Measurements from ENCODE around the gene GRB7. TPM values are rescaled to one million over a fixed set of nuclear protein-coding genes. Genes with fewer than 3 reads are reported as not detected.
A peak's percentile ranks its signal among the peaks of the same experiment; 100 is the strongest.
"Not testable (repeated sequence)": the region's sequence is repeated elsewhere in the genome, so short reads cannot be mapped to it uniquely, and the experiment has no call there.

Gene GRB7
- total and polyA plus RNA-seq, 5 donors = 0.39 to 2.7 (median 1.3) TPM

DNA sequence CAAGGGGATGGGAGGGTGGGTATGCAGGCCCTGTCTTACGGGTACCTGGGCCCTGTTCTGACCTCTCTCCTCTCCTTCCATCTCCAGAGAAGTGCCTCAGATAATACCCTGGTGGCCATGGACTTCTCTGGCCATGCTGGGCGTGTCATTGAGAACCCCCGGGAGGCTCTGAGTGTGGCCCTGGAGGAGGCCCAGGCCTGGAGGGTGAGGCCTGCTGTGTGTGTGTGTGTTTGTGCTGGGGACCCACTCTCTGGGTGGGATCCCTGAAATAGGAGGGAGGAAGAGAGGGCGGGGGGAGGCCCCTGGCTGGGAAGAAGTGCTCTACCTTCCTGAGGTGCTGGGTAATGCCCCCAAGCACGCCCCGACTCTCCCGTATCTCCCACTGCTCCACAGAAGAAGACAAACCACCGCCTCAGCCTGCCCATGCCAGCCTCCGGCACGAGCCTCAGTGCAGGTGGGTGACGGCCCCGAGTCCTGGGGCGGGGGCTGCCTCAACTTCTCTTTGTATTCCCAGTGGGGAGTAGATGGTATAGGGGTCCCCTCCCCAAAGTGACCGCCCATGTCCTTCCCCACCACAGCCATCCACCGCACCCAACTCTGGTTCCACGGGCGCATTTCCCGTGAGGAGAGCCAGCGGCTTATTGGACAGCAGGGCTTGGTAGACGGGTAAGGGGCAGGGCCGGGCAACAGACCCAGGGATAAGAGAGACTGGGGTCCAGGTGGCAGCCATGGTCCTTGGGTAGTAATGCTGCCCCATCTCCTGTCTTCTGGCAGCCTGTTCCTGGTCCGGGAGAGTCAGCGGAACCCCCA, 7.8 kb downstream of the GRB7 start:
- WGBS = 93% methylated on average over 23 of the region's 23 CpGs
- intact Hi-C loops (cut with DNase I) = no loop called here
- Histone ChIP-seq H3K4me1 (ENCODE audit: control insufficient read depth, insufficient read depth, low read length) (no peaks in the 10 kb centered on the region), H3K27me3 (ENCODE audit: control insufficient read depth, insufficient read depth) (no peaks in the 10 kb centered on the region), H3K9me3 (ENCODE audit: control insufficient read depth, low read length) (no peaks in the 10 kb centered on the region), H3K4me3 (ENCODE audit: low read length) (no peak overlapping the region), H3K27ac (ENCODE audit: low read length) (no peak overlapping the region)
- ATAC-seq (no peak), DNase-seq (peak in 2 of 3 donors; percentile 3 to 36)

GRCh38 chr17:39746145-39746461, 8.4 kb downstream of the GRB7 start:
- Histone ChIP-seq H3K27me3 (ENCODE audit: control insufficient read depth, insufficient read depth) (no peaks in the 10 kb centered on the region), H3K4me1 (ENCODE audit: control insufficient read depth, insufficient read depth, low read length) (no peaks in the 10 kb centered on the region), H3K4me3 (ENCODE audit: low read length) (no peak overlapping the region), H3K9me3 (ENCODE audit: control insufficient read depth, low read length) (no peaks in the 10 kb centered on the region), H3K27ac (ENCODE audit: low read length) (no peak overlapping the region)
- DNase-seq (no peak), ATAC-seq (no peak)
- 92% methylated on average over 7 of the region's 7 CpGs for WGBS
- intact Hi-C loops (cut with DNase I) = no loop called here

GRCh38 chr17:39747745-39748144, 10.0 kb downstream of the GRB7 start:
- WGBS = 86% methylated on average over 4 of the region's 4 CpGs

GRCh38 chr17:39748444-39749034, 10.8 kb downstream of the GRB7 start:
- H3K27ac ChIP-seq (ENCODE audit: low read length); ATAC-seq; intact Hi-C loops (cut with DNase I); H3K9me3 ChIP-seq (ENCODE audit: control insufficient read depth, low read length); H3K4me3 ChIP-seq (ENCODE audit: low read length); H3K4me1 ChIP-seq (ENCODE audit: control insufficient read depth, insufficient read depth, low read length); H3K27me3 ChIP-seq (ENCODE audit: control insufficient read depth, insufficient read depth); DNase-seq: not testable (repeated sequence)
- WGBS = 92% methylated on average over 8 of the region's 8 CpGs

More at GRCh38 chr17:39747745-39748144, 10.0 kb downstream of the GRB7 start:
- ATAC-seq = no peak
- H3K27me3 ChIP-seq (ENCODE audit: control insufficient read depth, insufficient read depth) = no peaks in the 10 kb centered on the region
- intact Hi-C loops (cut with DNase I) = no loop called here
- no peaks in the 10 kb centered on the region for H3K4me1 ChIP-seq (ENCODE audit: control insufficient read depth, insufficient read depth, low read length)
- no peaks in the 10 kb centered on the region for H3K9me3 ChIP-seq (ENCODE audit: control insufficient read depth, low read length)
- no peak overlapping the region for H3K27ac ChIP-seq (ENCODE audit: low read length)
- no peak overlapping the region for H3K4me3 ChIP-seq (ENCODE audit: low read length)
- no peak for DNase-seq

DNA sequence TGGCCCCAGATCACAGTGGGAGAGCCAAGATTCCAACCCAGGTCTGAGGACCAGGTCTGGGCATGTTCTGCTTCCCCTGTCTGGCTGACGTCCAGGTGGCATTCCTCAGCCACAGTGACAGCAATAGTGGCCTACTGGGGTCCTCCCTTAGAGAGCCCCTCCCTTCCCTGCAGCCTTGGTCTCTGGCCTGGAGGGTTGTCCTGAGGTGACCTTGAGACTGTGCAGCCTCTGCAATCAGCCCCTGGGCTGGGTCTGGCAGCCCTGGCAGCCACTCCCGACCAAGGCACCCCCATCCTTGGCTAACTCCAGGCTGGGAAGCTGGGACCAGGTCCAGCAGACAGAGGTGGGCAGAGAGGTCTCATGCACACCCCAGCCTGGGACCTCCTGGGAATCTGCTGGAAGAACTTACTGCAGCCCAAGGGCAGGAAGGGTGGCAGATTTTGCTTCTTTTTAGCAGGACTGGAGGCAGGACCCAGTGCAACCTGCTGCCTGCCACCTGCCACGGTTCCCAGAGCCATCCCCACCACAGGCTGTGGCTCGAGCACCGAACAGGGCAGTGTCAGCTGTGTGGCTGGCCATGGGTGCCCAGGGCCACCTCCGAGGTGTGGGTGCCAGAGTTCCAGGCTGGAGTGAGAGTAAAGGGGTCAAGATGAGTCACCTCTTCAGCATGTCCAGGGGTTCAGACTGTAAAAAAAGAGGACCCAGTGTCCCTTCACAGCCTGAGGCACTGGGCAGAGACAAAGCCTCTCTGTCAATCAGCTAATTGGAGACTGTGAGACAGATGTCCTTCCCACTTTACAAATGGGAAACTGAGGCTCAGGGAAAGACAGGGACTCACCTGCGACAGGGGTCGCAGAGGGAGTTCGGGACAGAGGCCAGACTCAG, 12.6 kb downstream of the GRB7 start:
- Histone ChIP-seq H3K27ac (ENCODE audit: low read length) (no peak overlapping the region), H3K9me3 (ENCODE audit: control insufficient read depth, low read length) (no peaks in the 10 kb centered on the region), H3K27me3 (ENCODE audit: control insufficient read depth, insufficient read depth) (no peaks in the 10 kb centered on the region), H3K4me1 (ENCODE audit: control insufficient read depth, insufficient read depth, low read length) (no peaks in the 10 kb centered on the region), H3K4me3 (ENCODE audit: low read length) (no peak overlapping the region)
- ATAC-seq (no peak), DNase-seq (no peak)
- WGBS = 61% methylated on average over 9 of the region's 9 CpGs
- intact Hi-C loops (cut with DNase I) = loop anchor here in 3 of 4 donors (5.0 kb wide), 1 partner anchor 128 kb away; no protein-coding TSS in a partner anchor

DNA sequence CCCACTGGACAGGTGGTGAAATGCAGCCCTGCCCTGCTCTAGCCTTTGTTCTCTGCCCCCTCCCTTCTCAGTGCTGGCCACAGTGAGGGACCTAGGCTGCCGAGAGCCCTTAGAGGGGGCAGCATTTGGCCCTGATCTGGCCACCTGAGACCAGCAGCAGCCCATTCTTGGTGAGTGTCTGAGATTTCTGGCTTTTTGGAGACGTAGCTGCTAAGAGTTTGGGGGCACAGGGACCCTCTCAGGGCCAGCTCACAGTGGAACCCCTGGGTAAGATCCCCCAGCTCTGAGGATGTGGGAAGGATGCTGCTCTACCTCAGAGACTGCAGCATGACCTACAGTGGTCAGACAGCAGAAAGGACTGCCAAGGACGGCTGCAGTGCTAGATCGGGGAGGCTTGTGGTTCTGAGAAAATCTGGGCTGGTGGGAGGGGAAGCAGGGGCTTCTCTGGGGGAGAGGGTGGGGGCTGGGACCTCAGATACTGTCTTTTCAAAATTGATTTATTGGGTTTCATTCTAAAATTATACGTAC, 13.3 kb downstream of the GRB7 start:
- intact Hi-C loops (cut with DNase I) = loop anchor here in 3 of 4 donors (5.0 kb wide), 1 partner anchor 129 kb away; no protein-coding TSS in a partner anchor
- no peak overlapping the region for H3K27ac ChIP-seq (ENCODE audit: low read length)
- H3K4me1 ChIP-seq (ENCODE audit: control insufficient read depth, insufficient read depth, low read length) = no peaks in the 10 kb centered on the region
- ATAC-seq (no peak), DNase-seq (no peak)
- no peaks in the 10 kb centered on the region for H3K9me3 ChIP-seq (ENCODE audit: control insufficient read depth, low read length)
- 70% methylated on average over 5 of the region's 5 CpGs for WGBS
- no peaks in the 10 kb centered on the region for H3K27me3 ChIP-seq (ENCODE audit: control insufficient read depth, insufficient read depth)
- H3K4me3 ChIP-seq (ENCODE audit: low read length) = no peak overlapping the region

GRCh38 chr17:39751637-39752036, 13.9 kb downstream of the GRB7 start:
- no peak overlapping the region for H3K27ac ChIP-seq (ENCODE audit: low read length)
- DNase-seq (no peak), ATAC-seq (no peak)
- H3K4me3 ChIP-seq (ENCODE audit: low read length) = no peak overlapping the region
- no peaks in the 10 kb centered on the region for H3K27me3 ChIP-seq (ENCODE audit: control insufficient read depth, insufficient read depth)
- WGBS = 48% methylated on average over 10 of the region's 10 CpGs
- H3K9me3 ChIP-seq (ENCODE audit: control insufficient read depth, low read length) = no peaks in the 10 kb centered on the region
- H3K4me1 ChIP-seq (ENCODE audit: control insufficient read depth, insufficient read depth, low read length) = no peaks in the 10 kb centered on the region
- intact Hi-C loops (cut with DNase I) = loop anchor here in 3 of 4 donors (5.0 kb wide), 1 partner anchor 129 kb away; no protein-coding TSS in a partner anchor

DNA sequence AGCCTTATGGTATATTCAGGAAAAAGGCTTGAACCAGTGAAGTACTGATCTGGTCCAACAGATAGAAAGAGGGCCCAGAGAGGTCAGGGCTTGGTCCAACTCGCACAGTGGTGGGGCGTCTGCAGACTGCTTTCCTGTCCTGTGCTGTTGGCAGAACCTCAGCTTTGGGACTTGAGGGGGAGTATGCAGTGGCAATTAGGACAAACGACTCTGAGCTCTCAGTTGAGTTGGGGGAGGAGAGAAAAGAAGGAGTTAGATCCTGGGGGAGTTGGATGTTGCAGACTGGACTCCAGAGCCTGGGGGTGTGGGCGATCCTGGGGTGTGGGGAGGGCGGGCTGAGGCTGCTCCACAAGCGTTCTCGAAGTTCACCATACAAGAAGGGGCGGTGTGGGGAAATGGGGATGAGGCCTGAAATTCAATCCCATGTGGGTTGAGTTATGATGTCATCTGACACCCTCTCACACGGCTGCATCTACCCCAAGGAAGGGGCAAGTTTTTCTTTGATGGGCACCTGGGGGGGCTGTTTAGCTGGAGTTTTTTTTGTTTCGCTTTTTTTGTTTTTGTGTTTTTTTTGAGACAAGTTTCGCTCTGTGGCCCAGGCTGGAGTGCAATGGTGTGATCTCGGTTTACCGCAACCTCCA, 14.6 kb downstream of the GRB7 start:
- H3K27ac ChIP-seq (ENCODE audit: low read length) = no peak overlapping the region
- H3K4me1 ChIP-seq (ENCODE audit: control insufficient read depth, insufficient read depth, low read length) = no peaks in the 10 kb centered on the region
- DNase-seq = no peak
- no peaks in the 10 kb centered on the region for H3K27me3 ChIP-seq (ENCODE audit: control insufficient read depth, insufficient read depth)
- no peak for ATAC-seq
- H3K4me3 ChIP-seq (ENCODE audit: low read length) = no peak overlapping the region
- intact Hi-C loops (cut with DNase I) = loop anchor here in 3 of 4 donors (5.0 kb wide), 1 partner anchor 130 kb away; no protein-coding TSS in a partner anchor
- H3K9me3 ChIP-seq (ENCODE audit: control insufficient read depth, low read length) = no peaks in the 10 kb centered on the region
- 78% methylated on average over 13 of the region's 13 CpGs for WGBS

DNA sequence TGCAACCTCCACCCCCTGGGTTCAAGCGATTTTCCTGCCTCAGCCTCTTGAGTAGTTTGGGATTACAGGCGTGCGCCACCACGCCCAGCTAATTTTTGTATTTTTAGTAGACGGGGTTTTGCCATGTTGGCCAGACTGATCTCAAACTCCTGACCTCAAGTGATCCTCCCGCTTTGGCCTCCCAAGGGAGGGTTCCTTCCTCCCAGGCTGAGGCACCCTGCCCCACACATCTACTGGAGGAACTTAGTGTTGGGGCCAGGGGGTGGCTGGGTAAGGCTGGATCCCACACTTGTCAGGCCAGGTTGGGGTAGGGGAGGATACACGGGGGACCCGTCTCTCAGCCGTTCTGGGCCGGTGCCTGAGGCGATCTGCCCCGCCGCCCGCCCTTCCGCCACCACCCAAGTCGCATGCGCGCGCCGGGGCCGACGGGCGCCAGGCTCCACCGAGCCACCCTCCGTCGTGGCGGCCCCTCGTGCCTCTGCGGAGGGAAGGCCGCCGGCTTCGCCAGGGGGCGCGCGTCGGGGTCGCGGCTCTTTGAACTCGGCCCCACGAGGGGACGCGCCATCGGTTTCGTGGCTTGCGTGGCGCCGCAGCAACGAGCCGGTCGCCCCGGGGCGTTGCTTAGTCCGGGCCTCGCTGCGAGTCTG, 15.9 kb downstream of the GRB7 start:
- no peaks in the 10 kb centered on the region for H3K9me3 ChIP-seq (ENCODE audit: control insufficient read depth, low read length)
- intact Hi-C loops (cut with DNase I) = loop anchor here (2.0 to 5.0 kb wide), 2 partner anchors 131 to 135 kb away; no protein-coding TSS in a partner anchor
- no peaks in the 10 kb centered on the region for H3K27me3 ChIP-seq (ENCODE audit: control insufficient read depth, insufficient read depth)
- H3K4me1 ChIP-seq (ENCODE audit: control insufficient read depth, insufficient read depth, low read length) = no peaks in the 10 kb centered on the region
- H3K4me3 ChIP-seq (ENCODE audit: low read length) = peak overlapping the region; percentile 45
- ATAC-seq = peak; percentile 57 to 70
- DNase-seq = peak; percentile 66 to 88 (median 86)
- WGBS = 5% methylated on average over 55 of the region's 55 CpGs
- H3K27ac ChIP-seq (ENCODE audit: low read length) = peak overlapping the region; percentile 40
